Stimulated activated CD4-positive, alpha-beta T cell treated with anti-CD3 and anti-CD28 coated beads, Interleukin-12 subunit alpha, Interleukin-12 subunit beta, amount 100 ng/mL, for 4 hours (primary cell): ENCODE data around the gene SPRR1A.

Experiments used
- DNase-seq: peaks from one replicate; pipeline ENCODE4 v3.0.0-alpha.2; 2020

The SPRR1A gene, protein sequence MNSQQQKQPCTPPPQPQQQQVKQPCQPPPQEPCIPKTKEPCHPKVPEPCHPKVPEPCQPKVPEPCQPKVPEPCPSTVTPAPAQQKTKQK

DNA sequence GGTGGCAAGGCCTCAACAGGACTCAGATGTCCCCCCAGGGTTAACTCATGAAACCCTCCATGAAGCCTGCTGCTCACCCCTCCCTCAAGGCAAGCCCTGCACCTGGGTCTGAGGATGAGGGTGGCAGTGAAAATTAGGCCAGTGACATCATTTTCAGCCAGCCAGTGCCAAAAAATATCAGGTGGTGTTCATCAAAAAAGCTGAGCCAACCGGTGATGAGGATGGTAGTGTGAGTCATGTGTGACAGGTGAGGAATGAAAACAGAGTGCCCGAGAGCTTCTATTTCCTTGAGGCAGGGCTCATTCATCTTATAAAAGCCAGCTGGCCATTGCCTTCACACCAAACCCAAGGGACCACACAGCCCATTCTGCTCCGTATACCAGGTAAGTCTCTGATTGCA, at the start of gene SPRR1A:
TSS of gene SPRR1A (plus strand) at position 339 of the 400 bp plus-strand sequence. CDS start 1,150 bp downstream, outside the sequence.
- DNase-seq: no peak

DNA sequence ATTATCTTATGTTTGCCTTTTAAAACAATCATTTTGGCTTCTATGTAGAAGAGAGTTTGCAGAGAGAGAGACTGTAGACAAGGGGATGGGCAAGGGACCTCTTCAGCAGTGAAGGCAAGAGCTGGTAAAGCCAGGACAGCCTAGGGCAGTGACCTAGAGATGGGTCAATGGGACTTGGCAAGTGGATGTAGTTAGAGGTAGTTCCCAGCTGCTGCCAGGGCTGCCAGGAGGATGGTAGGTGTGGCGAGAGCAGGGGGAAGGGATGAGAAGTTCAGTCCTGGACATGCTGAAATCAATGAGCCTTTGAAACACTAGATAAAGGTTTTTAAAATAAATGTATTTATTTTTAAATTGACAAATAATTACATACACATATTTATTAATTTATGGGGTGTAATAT, 43.3 kb upstream of the SPRR1A start:
- DNase-seq: no peak

DNA sequence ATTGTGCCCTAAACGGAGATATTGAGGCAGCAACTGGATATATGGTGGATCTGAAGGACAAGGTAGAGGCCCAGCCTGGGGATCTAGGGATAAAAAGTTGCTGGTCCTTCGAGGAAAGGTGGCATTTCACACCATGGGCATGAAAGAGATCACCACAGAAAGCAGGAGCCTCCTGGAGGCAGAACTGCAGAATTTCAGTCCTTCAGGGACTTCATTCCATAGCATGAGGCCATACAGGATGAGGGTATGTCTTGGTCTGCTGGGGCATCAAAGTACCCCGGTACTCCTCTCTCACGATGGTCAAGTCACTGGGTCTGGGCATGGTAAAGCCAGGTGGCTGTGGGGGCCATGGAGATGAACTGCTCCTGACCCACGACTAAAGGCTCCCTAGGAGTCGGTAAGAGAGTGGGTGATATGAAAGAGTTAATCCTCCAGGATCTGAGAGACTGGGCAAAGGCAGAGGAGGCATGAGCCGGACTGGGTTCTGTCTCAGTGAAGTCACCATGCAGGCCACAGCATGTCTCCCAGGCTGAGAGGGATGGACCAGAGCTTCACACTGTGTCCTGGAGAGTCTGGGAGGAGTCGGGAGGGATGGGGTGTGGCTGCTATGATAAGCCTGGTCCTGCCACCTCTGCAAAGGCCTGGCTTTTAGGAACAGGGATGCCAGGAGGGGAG, 42.7 kb upstream of the SPRR1A start:
- DNase-seq: no peak

DNA sequence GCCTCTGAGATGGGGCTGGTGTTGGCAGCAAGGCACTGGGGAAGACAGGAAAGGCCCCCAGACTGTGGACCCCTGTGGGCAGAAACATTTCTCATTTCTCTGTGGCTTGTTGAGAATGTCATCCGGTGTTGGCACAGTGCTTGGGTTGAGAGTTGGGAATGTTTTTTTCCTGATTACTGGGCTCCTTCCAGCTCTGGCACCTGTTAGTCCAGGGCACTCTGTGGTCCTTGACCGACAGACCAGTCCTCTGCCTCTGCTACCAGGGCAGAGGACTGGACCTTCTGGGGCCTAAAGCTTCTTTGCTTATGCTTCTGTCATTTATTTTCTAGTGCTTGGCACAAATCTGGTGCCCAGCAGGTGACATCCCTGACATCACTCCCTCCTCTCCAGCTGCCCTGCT, 41.7 kb upstream of the SPRR1A start:
- no peak for DNase-seq

DNA sequence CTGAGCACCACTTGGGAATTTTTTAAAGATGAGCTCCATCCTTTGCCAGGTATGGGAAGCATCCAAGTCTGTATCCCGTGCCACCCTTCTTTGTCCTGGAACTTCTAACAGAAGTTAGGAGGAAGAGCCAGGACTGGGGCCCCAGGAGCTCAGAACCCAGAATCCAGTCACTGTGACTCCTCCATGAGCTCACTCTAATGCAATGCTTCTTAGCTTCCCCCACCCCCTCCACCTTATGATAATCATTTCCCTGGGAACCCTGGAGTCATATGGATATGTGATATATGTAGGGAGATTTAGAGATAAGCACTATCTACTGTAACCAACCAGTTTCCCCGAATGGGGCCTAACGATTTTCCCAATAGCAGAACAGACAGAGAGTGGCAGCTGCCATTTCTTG, 37.6 kb upstream of the SPRR1A start:
- DNase-seq: no peak

DNA sequence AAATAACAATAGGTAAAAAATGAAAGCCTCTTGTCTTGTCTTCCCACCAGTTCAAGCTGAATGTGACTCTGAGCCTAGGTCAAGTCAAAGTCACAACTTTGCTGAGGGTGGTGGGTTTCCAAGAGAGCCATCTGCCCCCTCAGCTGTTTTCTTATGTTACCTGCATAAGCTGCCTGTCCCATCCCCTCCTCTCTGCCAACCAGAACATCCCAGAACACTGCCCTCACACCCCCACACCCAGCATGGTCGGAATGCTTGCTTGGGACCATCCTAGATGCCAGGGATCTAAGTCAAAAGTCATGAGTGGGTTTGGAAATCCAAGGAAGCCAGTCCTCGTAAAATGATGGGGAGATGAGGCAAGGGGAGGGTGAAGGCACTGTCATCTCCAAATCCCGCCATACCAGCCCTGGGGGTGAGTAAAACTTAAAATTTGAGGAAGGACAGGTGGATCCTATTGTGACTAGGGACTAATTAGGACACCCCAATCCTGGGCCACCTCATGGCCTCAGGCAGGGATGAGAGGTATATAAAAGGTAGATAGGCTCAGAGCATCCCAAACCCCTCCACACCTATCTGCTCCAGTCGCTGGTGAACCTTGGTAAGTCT, 37.1 kb upstream of the SPRR1A start, which contains the start of gene SPRR5:
TSS of gene SPRR5 (plus strand) at position 556 of the 606 bp plus-strand sequence. CDS start 1,349 bp downstream, outside the sequence.
- DNase-seq: no peak

DNA sequence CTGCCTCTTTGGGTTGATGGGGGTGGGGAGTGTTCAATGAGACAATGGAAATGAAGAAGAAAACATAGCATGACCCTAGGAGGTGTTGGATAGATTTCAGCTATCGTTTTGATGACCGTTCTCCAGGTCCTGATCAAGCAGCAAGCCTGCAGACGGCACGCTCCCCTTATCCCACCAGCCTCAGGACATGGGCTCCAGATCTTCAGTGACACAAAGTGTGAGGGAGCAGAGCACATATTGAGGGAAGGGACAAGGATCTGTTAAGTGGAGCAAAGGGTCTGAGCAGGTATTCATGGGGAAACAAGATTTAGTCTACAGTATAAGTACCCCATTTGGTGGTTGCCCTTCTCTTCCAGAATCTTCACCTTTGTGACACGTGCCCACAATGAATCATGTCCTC, 32.2 kb upstream of the SPRR1A start:
- DNase-seq: no peak

DNA sequence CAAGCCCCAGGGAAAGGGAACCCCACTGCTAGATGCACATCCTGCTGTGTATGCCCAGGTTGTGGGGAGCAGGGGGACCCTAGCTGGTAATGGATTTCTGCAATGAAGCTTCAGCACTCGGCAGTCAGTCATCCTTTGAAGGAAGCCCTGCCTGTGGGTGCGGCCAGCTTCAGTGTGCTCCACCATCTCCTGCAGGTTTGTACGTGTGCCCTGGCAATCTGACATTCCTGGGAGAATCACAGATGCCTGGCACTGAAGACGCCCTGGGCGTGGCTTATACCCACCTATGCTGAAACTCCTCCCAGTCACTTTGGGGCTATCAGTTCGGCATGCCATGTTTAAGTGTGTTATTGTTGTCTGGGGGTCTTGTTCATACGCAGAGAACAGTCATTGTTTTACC, 30.1 kb upstream of the SPRR1A start:
- no peak for DNase-seq

DNA sequence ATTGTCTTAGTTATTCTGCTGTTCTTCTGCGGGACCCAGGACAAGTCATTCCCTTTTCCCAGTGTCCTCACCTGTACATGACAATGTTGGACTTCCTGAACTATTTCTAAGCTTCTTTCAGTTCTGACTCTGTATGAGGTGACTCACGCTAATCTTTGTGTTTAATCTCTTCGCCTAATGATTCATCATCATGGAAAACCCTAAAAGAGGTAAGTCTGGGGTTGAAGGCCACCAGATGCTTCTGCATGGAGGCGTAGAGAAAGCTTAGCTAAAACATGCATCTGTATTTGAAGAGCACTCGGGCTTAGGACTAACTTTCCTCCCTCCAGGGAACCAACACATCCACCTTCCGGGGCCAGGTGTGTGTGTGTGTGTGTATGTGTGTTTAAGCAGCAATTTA, 29.4 kb upstream of the SPRR1A start:
- no peak for DNase-seq

DNA sequence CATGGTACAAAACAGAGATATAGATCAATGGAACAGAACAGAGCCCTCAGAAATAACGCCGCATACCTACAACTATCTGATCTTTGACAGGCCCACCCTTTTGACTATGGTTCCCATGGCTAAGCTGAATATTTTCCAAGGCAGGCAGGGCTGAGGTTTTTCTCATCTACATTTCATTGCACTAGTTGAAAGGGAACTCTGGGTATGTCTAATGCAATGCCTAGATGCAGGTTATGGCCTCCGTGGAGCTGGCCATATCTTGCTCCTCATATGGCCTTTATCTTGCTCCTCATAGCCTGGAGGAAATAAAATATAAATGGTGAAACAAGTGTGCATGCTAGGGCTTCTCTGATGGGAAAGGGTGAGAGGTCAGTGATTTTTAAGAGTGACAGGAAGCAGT, 26.3 kb upstream of the SPRR1A start:
- no peak for DNase-seq

DNA sequence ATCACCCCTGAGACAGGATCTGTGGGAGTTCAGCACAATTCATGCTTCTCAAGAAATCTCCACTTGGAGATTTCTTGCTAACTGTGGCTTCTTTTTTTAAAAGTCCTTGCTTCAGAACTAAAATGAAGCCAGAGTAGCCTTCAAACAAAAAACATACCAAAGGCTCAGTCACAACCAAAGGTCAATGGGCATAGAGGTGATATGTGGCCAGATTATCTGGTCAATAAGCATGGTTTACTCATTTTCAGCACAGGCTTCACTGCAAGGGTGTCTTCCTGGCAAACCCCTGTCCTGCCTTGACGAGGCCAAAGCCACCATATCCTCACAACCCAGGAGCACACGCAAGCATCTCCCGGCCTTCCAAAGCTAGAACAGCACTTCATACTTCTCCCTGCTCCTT, 24.6 kb upstream of the SPRR1A start:
- DNase-seq: no peak

DNA sequence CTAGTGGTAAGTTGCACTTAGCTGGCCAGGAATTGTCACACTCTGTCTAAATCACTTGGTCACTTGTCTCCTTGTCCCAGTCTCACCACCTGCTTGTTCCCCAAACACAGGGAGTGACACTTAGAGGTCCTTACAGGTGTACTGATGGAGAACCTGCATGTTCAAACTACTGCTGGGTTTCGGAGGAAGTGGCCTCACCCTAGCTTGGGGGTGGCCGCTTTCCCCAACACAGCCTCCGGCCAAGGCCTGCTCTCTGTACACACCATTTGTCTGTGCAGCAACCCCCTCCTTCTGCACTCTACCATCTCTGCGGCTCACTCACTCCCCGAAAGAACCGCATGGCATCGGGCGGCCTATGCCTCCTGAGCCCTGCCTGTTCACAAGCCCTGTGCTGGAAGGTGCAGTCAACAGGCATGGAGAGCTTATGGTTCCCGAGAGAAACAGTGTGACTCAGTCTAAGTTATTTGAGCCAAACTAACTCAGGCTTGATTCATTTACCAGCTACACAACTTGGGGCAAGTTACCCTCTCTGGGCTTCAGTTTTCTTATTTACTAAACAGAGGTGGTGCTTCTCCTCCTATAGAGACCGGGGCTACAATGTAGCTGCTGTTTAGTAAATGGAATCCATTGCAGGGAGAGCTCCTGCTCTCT, 24.0 kb upstream of the SPRR1A start:
- DNase-seq: no peak

DNA sequence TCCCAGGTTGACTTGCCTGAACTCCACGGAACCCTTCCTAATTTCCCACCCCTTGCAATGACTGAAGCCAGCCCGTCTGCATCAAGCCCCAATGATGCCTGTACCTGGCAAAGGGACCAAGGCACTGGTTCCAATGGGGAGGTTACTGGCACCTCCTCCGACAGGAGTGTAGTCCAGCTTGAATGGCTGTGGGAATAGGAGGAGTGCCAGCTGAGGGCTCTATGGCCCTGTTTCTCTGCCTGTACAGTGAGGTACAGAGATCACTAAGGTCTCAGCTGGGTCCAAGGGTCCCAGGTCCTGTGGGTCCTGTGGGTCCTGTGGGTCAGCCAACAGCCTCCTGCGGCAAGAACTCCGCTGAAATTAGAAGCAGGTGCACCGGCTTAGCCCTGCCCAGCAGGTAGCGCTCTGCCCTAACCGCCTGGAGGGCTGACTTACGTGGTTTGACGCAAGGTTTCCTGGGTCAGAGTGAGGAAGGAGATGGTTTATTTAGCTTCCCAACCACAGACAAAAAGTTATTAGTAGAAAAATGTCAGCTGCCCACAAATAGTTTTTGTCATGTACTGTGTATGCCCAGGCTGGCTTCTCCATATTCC, 23.3 kb upstream of the SPRR1A start:
- DNase-seq: no peak

DNA sequence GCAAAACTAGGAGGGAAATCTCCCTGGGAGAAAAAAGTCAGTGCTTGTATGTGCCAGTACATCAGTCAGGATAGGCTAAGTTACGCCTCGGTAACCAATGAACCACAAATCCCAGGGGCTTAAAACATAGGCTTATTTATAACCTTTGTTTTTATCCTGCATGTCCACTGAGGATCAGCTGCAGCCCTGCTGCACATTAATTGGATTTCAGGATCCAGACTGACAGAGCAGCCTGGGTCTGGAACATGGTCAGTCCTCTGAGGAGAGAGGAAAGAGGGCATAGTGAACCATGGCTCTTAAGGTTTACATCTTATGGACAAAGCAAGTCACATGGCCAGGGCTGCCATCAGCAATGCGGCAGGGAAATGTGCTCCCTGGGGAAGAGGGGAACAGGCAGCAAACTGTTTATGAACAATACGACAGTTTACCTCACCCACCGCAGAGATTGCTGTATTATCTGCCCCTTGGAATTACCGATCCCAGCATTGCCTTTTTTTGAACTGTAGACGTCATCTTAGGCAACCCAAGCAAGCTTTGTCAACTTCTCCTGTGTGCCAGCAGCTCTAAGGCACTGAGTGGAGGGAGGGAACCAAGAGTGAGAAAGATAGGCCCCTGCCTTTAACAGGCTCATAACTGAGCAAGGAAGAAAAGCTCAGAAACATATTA, 22.5 kb upstream of the SPRR1A start:
- no peak for DNase-seq

DNA sequence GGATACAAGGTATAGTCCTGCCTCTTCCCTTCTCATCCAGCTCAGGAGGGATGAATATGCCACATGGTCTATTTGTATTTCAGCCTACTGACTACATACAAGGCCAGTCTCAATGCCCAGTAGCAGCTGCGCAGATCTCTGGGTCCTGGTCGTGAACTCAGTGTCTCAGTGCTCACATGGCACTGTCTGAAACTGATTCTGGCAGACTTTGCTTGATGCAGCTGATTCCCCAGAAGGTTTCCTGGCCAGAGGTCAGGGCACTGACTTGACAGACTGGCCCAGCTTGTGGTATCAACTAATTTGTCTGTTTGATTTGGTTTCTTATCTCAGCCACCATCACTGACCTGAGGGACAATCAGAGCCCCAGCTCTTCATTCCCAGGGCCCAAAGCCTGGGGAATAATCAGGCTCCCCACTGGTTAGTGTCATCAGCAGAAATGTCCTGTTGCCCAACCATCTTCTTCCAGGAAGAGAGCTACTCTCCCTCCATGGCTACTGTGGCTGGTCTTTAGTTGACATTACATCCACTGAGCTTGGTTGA, 20.9 kb upstream of the SPRR1A start:
- no peak for DNase-seq

DNA sequence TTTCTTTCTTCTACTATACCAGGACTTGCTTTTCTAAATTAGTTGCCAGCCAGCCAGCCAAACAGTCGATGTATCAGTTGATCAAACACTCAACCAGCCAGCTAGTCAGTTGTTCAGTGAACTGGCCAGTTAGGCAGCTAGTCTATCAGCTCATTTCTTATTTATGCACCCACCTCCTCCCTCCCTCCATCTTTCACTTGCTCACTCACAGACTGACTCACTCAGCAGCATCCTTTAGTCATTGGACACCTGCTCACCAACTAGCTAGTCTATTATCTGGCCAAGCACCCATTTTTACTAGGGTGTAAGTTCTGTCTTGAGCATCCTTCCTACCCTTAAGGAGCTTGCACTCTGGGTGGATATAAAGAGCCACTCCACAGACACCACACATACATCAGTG, 19.3 kb upstream of the SPRR1A start:
- no peak for DNase-seq

DNA sequence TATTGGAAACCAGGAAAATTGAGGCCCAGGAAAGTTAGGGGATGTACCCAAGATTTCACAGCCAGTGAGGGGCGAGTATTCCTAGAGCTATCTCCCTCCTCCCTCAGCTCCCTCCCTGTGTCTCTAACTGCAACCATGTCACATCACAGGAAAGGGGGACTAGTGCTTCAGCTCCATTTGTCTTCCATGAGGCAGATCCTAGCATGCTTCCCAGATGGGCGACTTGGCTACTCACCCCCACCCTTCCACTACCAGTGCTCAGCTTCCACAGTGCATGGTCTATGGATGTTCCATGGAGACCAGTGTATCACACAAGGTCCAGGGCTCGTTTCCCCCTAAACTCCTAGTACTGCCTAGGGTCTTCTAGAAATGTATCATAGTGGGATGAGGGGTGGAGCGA, 18.0 kb upstream of the SPRR1A start:
- DNase-seq: no peak

DNA sequence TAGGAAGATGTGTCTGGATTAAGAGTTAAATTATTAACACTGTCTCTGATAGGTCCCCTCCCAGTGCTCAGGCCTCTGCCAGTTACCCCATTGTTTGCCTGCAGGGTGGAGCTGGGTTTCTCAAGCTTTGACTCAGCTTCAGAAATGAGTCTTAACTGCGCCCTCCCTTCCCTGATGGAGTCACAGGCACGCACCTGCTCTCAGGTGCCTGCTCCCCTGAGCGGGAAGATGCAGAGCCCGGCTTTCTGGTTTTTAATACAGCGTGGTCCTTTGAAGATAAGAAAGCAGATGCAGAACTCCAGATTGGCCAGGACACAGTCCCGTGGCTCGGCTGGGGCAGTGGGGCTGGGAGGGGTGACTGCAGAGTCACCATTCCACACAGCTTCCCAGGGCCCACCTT, 16.7 kb upstream of the SPRR1A start:
- DNase-seq: no peak

DNA sequence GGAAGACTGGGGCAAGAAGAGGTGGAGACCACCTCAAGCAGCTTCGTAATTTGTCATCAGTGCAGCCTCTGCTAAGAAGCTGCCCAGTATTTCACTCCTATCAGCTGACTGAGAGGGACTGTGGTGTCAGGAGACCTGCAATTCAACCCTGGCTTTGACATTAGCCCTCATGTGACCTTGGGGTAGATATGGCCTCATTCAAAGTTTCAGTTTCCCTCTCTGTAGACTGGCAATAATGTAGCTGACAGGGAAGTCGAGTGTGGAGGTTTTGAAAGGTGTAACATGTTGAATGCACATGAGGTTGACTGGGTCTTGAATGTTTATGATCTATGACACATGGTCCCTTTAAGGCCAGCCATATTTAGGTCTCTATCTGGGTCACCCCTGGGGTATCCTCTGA, 15.6 kb upstream of the SPRR1A start:
- no peak for DNase-seq

DNA sequence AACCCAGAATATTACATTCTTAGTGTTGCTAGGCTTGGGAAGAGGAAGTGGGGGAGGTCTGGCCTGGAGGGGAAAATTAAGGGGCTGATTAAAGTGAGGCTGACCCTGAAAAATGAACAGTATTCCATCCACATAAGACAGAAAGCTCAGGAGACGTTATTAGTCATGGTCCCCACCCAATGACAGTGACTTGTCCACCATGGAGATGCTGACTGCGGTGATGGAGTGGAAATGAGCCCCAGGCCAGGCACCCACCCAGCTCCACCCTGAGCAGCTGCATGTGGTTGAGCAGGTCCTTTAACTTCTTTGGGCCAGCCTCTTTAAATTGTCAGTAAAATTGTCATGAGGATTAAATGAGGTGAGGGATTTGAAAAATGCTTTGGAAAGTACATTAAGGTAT, 14.8 kb upstream of the SPRR1A start:
- DNase-seq: no peak

DNA sequence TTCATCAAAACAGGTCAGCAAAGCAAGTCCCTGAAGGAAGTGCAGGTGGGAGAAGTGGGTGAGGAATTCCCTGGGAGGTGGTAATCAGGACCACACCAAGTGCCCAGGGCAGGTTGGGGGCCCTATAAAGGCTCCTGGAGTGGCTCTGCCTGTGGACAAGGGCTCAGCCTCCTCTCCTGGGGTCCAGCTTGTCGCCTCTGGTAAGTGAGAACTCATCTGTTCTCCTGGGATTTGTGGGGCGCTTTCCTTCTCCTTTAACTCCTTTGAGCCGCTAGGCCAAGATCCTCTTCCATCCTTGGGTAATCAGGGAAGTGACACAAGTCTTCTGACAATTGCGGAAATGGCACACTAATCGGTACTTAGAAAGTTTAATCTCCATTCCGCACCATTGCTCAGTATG, 13.4 kb upstream of the SPRR1A start, which contains the start of gene SPRR4:
TSS of gene SPRR4 (plus strand) at position 154 of the 400 bp plus-strand sequence. CDS start 1,243 bp downstream, outside the sequence.
- no peak for DNase-seq

DNA sequence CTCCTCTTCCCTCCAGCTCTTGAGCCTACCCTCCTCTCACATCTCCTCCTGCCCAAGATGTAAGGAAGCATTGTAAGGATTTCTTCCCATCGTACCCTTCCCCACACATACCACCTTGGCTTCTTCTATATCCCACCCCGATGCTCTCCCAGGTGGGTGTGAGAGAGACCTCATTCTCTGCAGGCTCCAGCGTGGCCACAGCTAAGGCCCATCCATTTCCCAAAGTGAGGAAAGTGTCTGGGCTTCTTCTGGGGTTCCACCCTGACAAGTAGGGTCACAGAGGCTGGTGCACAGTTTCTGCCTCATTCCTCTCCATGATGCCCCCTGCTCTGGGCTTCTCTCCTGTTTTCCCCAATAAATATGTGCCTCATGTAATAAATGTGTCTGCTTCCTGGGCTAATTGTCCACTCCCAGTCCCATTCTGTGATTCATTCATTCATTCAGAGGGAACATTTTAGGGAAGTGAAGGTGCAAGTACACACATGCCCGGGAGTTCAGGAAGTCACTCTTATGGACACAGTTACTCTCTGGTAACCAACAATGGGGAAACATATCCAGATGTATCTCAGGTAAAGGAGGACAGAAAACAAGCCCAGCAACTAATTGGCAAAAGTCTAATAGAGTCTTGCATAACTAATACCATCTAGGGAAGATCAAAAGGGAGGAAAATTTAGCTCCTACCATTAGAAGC, 11.5 kb upstream of the SPRR1A start:
- DNase-seq: no peak
